T-cell (primary cell): Measurements from ENCODE around the gene CROCC2. TPM values are rescaled to one million over a fixed set of nuclear protein-coding genes. Genes with fewer than 3 reads are reported as not detected.

Source experiments
- ATAC-seq, 4 experiments: fragments of 200-7000 bp in 3 of 4; fragments of 150-1000 bp in 1 of 4; cut with Tn5 transposase; replicated peaks in 1 of 4; 1 replicate in 3 of 4; 2 replicates in 1 of 4; pipeline ENCODE4 v1.10.0; 2021; ENCODE audit warnings: moderate library complexity in 3 of 4, mild to moderate bottlenecking in 2 of 4, moderate number of reproducible peaks in 1 of 4
- CTCF ChIA-PET, 2 donors: fragments of 300-600 bp; sonication (Branson Sonifier 250); formaldehyde crosslinking; loops; one replicate each; lab custom pipeline; 2022; ENCODE audit warnings: antibody characterized with exemption in 2 of 2; lab: Charles Lee
- POLR2A ChIA-PET, 2 donors: fragments of 300-600 bp; sonication (Branson Sonifier 250); formaldehyde crosslinking; loops; one replicate each; lab custom pipeline; 2022; ENCODE audit warnings: antibody characterized with exemption in 2 of 2; lab: Charles Lee
- DNase-seq, 35 experiments: peaks; one replicate each; pipeline versions ENCODE4 v3.0.0 to v3.0.0-alpha.2; 2013 to 2023
- H3K27ac ChIP-seq: one replicate; pipeline ENCODE4 v1.5.1; 2013; ENCODE audit warnings: low read length
- H3K27me3 ChIP-seq, 2 experiments: replicated peaks in 1 of 2; 1 replicate in 1 of 2; 2 replicates in 1 of 2; pipeline versions ENCODE4 v1.6.1 to v1.7.0; 2013; ENCODE audit warnings: low read length in 1 of 2, mixed read lengths in 1 of 2; ENCODE audit not compliant: control insufficient read depth in 2 of 2, insufficient read depth in 2 of 2; ENCODE audit errors: extremely low read depth in 1 of 2
- H3K36me3 ChIP-seq, 2 donors: 1 replicate in 1 of 2; 2 replicates in 1 of 2; pipeline versions ENCODE4 v1.6.1 to v1.7.0; 2013; ENCODE audit warnings: low read length in 1 of 2; ENCODE audit not compliant: control insufficient read depth in 2 of 2, insufficient read depth in 1 of 2; ENCODE audit errors: extremely low read depth in 1 of 2
- H3K4me1 ChIP-seq, 2 experiments: 1 replicate in 1 of 2; 2 replicates in 1 of 2; pipeline versions ENCODE4 v1.6.1 to v1.7.0; 2013; ENCODE audit warnings: low read length in 2 of 2, mixed read lengths in 1 of 2; ENCODE audit not compliant: insufficient read depth in 2 of 2, control insufficient read depth in 1 of 2; ENCODE audit errors: extremely low read depth in 1 of 2
- H3K4me3 ChIP-seq, 2 donors: 1 replicate in 1 of 2; 2 replicates in 1 of 2; pipeline versions ENCODE4 v1.5.1 to v1.7.0; 2013; ENCODE audit warnings: mild to moderate bottlenecking in 2 of 2, low read length in 1 of 2, moderate library complexity in 1 of 2; ENCODE audit not compliant: control insufficient read depth in 1 of 2; ENCODE audit errors: extremely low read depth in 1 of 2
- H3K9me3 ChIP-seq: 2 replicates; pipeline ENCODE4 v1.7.0; 2013
- H3K27ac Mint-ChIP-seq, 2 donors: one replicate each; pipeline ENCODE4 v1.8.0; 2020 to 2021; ENCODE audit warnings: mild to moderate bottlenecking in 2 of 2, mixed read lengths in 2 of 2
- H3K27me3 Mint-ChIP-seq, 2 donors: one replicate each; pipeline ENCODE4 v1.8.0; 2021 to 2022; ENCODE audit warnings: mixed read lengths in 2 of 2
- H3K36me3 Mint-ChIP-seq: one replicate; pipeline ENCODE4 v1.8.0; 2021; ENCODE audit warnings: mixed read lengths
- H3K4me1 Mint-ChIP-seq, 3 donors: one replicate each; pipeline ENCODE4 v1.8.0; 2020 to 2022; ENCODE audit warnings: mixed read lengths in 3 of 3, mild to moderate bottlenecking in 1 of 3
- H3K4me3 Mint-ChIP-seq, 3 donors: one replicate each; pipeline ENCODE4 v1.8.0; 2020 to 2022; ENCODE audit warnings: mild to moderate bottlenecking in 3 of 3, mixed read lengths in 3 of 3, moderate library complexity in 3 of 3
- H3K9me3 Mint-ChIP-seq, 3 donors: one replicate each; pipeline ENCODE4 v1.8.0; 2020 to 2022; ENCODE audit warnings: mixed read lengths in 3 of 3
- WGBS: methylation state at CpG from one replicate; pipeline ENCODE4 v1.1.5; 2013; ENCODE audit warnings: missing lambda C conversion rate; ENCODE audit not compliant: insufficient coverage; 5-methylcytosine and 5-hydroxymethylcytosine counted together
- total RNA-seq, 35 experiments: library from RNA in 6 of 35; stranded (reverse) in 6 of 35; fragments of 120-200 nt in 1 of 35; gene quantifications; one replicate each; pipeline versions ENCODE4 v1.2.1 to v1.2.4 and lab custom pipeline; 2013 to 2026

The CROCC2 gene
- total RNA-seq, 5 donors from 2014 or later (not counting 1 experiment from before 2014, with no cell fraction given): not detected

DNA sequence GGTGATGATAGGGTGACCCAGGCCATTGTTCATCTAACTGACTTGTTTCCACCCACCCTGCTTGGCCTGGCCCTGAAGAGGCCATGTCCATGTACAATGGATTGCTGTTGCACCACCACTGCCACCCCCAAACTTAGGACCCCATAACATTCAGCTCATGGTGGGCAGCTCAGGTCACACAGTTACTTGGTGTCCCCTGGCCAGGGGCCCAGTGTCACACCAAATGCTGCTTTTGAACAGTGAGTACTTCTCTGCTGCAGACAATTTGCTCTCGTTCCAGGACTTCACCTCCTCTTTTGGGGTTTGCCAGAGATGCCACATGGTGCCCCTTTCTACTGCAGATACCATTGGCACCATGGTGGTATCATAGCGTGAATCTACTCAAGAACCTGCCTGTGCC is 21.9 kb upstream of the CROCC2 start:
- no peak overlapping the region for H3K27ac ChIP-seq
- H3K4me3 Mint-ChIP-seq: no peak overlapping the region
- no peaks in the 10 kb centered on the region for H3K36me3 Mint-ChIP-seq
- no peaks in the 10 kb centered on the region for H3K4me1 ChIP-seq
- no peaks in the 10 kb centered on the region for H3K9me3 Mint-ChIP-seq
- ChIA-PET POLR2A (no interaction called here), CTCF (no interaction called here)
- H3K9me3 ChIP-seq: no peaks in the 10 kb centered on the region
- no peak overlapping the region for H3K4me3 ChIP-seq
- 83% methylated on average over 2 of the region's 2 CpGs for WGBS
- DNase-seq (no peak), ATAC-seq (no peak)
- H3K27me3 ChIP-seq: no peaks in the 10 kb centered on the region
- no peaks in the 10 kb centered on the region for H3K36me3 ChIP-seq
- no peak overlapping the region for H3K27ac Mint-ChIP-seq
- no peaks in the 10 kb centered on the region for H3K27me3 Mint-ChIP-seq
- peaks cover 0 to 4% (median 0%) of the 10 kb centered on the region in 3 donors for H3K4me1 Mint-ChIP-seq

DNA sequence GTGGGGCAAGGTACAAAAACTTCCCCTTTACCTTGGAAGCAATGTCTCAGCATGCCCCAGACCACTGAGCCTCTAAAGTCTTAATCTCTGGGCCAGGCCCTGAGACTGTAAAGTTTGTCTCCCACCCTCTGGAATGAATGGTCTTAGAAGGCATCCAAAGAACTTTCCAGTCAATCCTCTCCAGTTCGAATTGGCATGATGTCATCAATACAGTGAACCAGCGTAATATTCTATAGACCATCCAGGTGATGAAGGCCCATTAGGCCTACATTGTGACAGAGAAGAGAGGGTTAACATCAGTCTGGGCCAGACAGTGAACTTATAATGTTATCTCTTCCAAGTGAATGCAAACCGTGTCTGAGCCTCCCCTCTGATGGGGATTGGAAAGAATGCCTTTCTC is 21.4 kb upstream of the CROCC2 start:
- no peak for DNase-seq
- no peaks in the 10 kb centered on the region for H3K36me3 Mint-ChIP-seq
- H3K9me3 ChIP-seq: no peaks in the 10 kb centered on the region
- no peaks in the 10 kb centered on the region for H3K4me1 ChIP-seq
- H3K36me3 ChIP-seq: no peaks in the 10 kb centered on the region
- ChIA-PET POLR2A (no interaction called here), CTCF (no interaction called here)
- no peak overlapping the region for H3K4me3 Mint-ChIP-seq
- no peak overlapping the region for H3K4me3 ChIP-seq
- H3K27ac ChIP-seq: no peak overlapping the region
- 67% methylated on average over 2 of the region's 3 CpGs for WGBS
- H3K9me3 Mint-ChIP-seq: no peaks in the 10 kb centered on the region
- peaks cover 0 to 4% (median 0%) of the 10 kb centered on the region in 3 donors for H3K4me1 Mint-ChIP-seq
- no peak overlapping the region for H3K27ac Mint-ChIP-seq
- no peaks in the 10 kb centered on the region for H3K27me3 ChIP-seq
- ATAC-seq: no peak
- H3K27me3 Mint-ChIP-seq: no peaks in the 10 kb centered on the region

DNA sequence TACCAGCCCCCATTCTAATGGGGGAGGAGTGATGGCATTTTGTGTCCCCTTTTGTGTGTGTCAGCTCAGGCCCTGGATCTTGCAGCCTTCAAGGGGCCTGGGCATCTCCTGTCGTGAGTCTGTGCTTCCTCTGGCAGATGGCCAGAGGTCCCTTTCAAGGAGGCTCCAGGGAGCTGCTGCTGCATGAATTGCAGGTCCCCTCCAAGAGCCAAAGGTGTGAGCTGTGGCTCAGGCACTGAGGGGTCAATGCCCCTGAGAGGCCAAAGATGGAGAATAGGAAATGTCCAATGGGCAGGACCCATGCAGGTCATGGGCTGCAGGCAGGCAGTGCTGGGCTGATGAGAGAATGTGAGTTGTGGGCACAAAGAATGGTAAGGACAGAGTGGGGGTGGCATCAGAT is 20.6 kb upstream of the CROCC2 start:
- Histone ChIP-seq H3K4me1 (no peaks in the 10 kb centered on the region), H3K4me3 (no peak overlapping the region), H3K36me3 (no peaks in the 10 kb centered on the region), H3K27me3 (no peaks in the 10 kb centered on the region), H3K9me3 (no peaks in the 10 kb centered on the region), H3K27ac (no peak overlapping the region)
- H3K36me3 Mint-ChIP-seq: no peaks in the 10 kb centered on the region
- DNase-seq (no peak), ATAC-seq (no peak)
- H3K4me3 Mint-ChIP-seq: no peak overlapping the region
- CTCF ChIA-PET: no interaction called here
- WGBS: 86% methylated on average over 1 of the region's 1 CpG
- no peaks in the 10 kb centered on the region for H3K9me3 Mint-ChIP-seq
- POLR2A ChIA-PET: no interaction called here
- no peaks in the 10 kb centered on the region for H3K27me3 Mint-ChIP-seq
- H3K4me1 Mint-ChIP-seq: peaks cover 0 to 4% (median 0%) of the 10 kb centered on the region in 3 donors
- no peak overlapping the region for H3K27ac Mint-ChIP-seq

DNA sequence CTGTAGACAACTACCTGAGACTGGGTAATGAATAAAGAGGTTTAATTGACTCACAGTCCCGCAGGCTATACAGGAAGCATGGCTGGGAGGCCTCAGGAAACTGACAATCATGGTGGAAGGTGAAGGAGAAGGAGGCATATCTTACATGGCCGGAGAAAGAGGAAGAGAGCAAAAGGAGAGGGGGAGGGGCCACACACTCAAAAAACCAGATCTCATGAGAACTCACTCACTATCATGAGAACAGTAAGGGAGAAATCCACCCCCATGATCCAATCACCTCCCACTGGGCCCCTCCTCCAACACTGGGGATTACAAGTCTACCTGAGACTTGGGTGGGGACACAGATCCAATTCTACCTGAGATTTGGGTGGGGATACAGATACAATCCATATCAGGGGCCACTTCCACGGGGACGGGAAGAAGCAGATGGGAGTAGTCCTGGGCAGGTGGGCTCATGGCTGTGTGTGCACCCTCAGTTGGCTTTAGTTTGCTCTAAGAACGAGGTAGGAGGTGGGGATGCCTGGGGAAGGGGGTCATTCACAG is 20.0 kb upstream of the CROCC2 start:
- Histone ChIP-seq H3K4me1 (no peaks in the 10 kb centered on the region), H3K36me3 (no peaks in the 10 kb centered on the region), H3K27me3 (no peaks in the 10 kb centered on the region), H3K9me3 (no peaks in the 10 kb centered on the region), H3K4me3 (no peak overlapping the region), H3K27ac (no peak overlapping the region)
- POLR2A ChIA-PET: no interaction called here
- no peak for DNase-seq
- Mint-ChIP-seq H3K27me3 (no peaks in the 10 kb centered on the region), H3K4me3 (no peak overlapping the region), H3K27ac (no peak overlapping the region), H3K36me3 (no peaks in the 10 kb centered on the region), H3K4me1 (peaks cover 0 to 4% (median 0%) of the 10 kb centered on the region in 3 donors), H3K9me3 (no peaks in the 10 kb centered on the region)
- 80% methylated on average over 1 of the region's 5 CpGs for WGBS
- no peak for ATAC-seq
- CTCF ChIA-PET: no interaction called here

DNA sequence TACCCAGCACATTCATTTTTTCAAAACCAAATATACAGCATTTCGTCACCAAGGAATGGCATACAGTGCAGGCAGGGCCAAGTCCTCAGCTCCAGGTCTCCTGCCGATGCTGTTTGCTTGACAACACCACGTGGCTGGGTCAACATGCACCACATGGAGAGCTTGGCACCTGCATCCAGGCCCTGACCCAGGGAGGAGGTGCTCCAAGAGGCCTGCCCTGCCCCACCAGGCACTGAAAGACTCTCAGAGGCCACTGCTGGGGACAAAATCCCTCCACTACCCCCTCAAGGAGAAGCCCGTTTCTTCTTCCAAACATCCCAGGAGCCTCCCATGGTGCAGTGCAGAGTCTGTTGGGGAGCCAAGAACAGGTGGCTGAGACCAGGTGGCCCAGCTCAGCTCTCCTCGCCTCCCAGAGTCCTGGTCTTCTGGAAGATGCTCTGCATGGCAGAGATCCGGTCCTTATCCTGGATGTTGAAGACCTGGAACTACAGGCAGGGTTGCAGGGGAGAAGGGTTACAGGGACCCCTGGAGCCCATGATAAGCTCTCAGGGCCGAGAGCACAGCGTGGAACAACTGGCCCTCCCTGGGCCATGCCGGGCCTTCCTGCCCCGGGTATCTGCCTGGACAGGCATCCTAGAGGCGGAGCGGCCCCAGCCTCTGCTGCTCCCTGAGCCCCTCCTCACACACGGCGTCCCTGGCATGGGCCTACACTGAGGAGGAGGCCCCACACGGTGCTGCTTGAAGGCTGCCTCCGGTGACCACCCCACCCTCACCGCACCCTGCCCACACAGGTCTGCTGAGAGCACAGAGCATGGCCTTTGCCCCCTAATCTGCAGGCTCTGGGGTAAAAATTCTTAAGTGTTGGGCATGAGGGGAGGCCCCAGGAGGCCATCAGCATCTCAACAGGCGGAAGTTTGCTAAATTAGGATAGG is 19.2 kb upstream of the CROCC2 start:
- H3K27me3 ChIP-seq: peaks cover 0 to 3% of the 10 kb centered on the region in 2 experiments
- ATAC-seq (peak in 1 of 4 experiments; percentile 33), DNase-seq (no peak)
- WGBS: 83% methylated on average over 14 of the region's 18 CpGs
- CTCF ChIA-PET: no interaction called here
- Mint-ChIP-seq H3K9me3 (no peaks in the 10 kb centered on the region), H3K36me3 (no peaks in the 10 kb centered on the region), H3K27me3 (no peaks in the 10 kb centered on the region), H3K4me3 (no peak overlapping the region), H3K4me1 (peaks cover 0 to 2% (median 0%) of the 10 kb centered on the region in 3 donors), H3K27ac (no peak overlapping the region)
- no peaks in the 10 kb centered on the region for H3K36me3 ChIP-seq
- no peak overlapping the region for H3K4me3 ChIP-seq
- no peaks in the 10 kb centered on the region for H3K4me1 ChIP-seq
- H3K9me3 ChIP-seq: no peaks in the 10 kb centered on the region
- POLR2A ChIA-PET: no interaction called here
- H3K27ac ChIP-seq: no peak overlapping the region

DNA sequence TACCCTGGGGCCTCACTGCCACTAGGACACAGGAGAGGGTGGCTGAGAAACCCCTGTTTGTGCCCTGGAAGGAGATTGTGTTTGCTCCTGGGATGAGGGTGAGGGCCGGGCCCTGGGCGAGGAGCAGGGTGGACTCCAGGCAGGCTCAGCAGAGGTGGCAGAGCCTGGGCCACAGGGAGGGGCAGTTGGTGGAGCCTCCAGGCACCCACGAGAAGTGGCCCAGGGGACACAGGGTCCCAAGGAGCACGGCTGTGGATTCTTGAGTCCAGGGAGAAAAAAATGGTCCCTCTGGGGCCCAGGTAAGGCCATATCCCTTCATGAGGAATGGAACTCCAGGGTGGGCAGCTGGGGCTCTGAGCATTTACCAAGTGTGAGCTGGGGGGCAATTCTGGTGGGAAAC is 18.5 kb upstream of the CROCC2 start:
- H3K9me3 Mint-ChIP-seq: no peaks in the 10 kb centered on the region
- no peaks in the 10 kb centered on the region for H3K4me1 Mint-ChIP-seq
- no peaks in the 10 kb centered on the region for H3K36me3 Mint-ChIP-seq
- DNase-seq (no peak), ATAC-seq (no peak)
- no peaks in the 10 kb centered on the region for H3K4me1 ChIP-seq
- ChIA-PET CTCF (no interaction called here), POLR2A (no interaction called here)
- H3K27ac Mint-ChIP-seq: no peak overlapping the region
- H3K4me3 Mint-ChIP-seq: no peak overlapping the region
- no peak overlapping the region for H3K27ac ChIP-seq
- no peaks in the 10 kb centered on the region for H3K27me3 Mint-ChIP-seq
- no peaks in the 10 kb centered on the region for H3K9me3 ChIP-seq
- peaks cover 0 to 5% of the 10 kb centered on the region in 2 experiments for H3K27me3 ChIP-seq
- H3K36me3 ChIP-seq: no peaks in the 10 kb centered on the region
- H3K4me3 ChIP-seq: no peak overlapping the region
- WGBS: 83% methylated on average over 4 of the region's 4 CpGs
